HL-60 (cell line): ENCODE results near the gene TMEM250.

ENCODE experiments used
- DNase-seq, 2 experiments: peaks; one replicate each; pipeline ENCODE4 v3.0.0-alpha.2; 2010 to 2020; ENCODE audit warnings: low read depth in 1 of 2, low spot score in 1 of 2
- H3K27ac ChIP-seq: fragments of 250-450 bp; sonication (Bioruptor Pico); replicated peaks from 2 replicates; pipeline ENCODE4 v1.5.1; 2020; ENCODE audit warnings: mild to moderate bottlenecking, moderate library complexity
- H3K27me3 ChIP-seq: fragments of 250-450 bp; sonication (Bioruptor Pico); 2 replicates; pipeline ENCODE4 v1.5.1; 2021; ENCODE audit warnings: mild to moderate bottlenecking, moderate library complexity; ENCODE audit not compliant: insufficient read depth, poor library complexity, severe bottlenecking
- H3K4me3 ChIP-seq: replicated peaks from 2 replicates; pipeline ENCODE4 v1.5.1; 2011; ENCODE audit warnings: mild to moderate bottlenecking, control low read depth, low read length; ENCODE audit not compliant: insufficient read depth
- GABPA ChIP-seq: IDR thresholded peaks from 2 replicates; pipeline ENCODE4 v1.6.1; 2012; ENCODE audit warnings: low read depth
- POLR2AphosphoS5 ChIP-seq: IDR thresholded peaks from 2 replicates; pipeline ENCODE4 v1.6.1; 2012; ENCODE audit warnings: low read depth
- SPI1 ChIP-seq: IDR thresholded peaks from 2 replicates; pipeline ENCODE4 v1.6.1; 2012; ENCODE audit warnings: low read depth, mild to moderate bottlenecking, borderline replicate concordance
- TF ChIP-seq, protein P1 (sequence below): IDR thresholded peaks from 2 replicates; pipeline ENCODE4 v1.6.1; 2012; ENCODE audit warnings: low read depth; ENCODE audit not compliant: insufficient replicate concordance
- TF ChIP-seq, protein P2 (sequence below): IDR thresholded peaks from one replicate; pipeline ENCODE4 v1.5.1; 2011; ENCODE audit warnings: low read length, control low read depth, inconsistent platforms; ENCODE audit not compliant: insufficient read depth

Gene TMEM250

DNA sequence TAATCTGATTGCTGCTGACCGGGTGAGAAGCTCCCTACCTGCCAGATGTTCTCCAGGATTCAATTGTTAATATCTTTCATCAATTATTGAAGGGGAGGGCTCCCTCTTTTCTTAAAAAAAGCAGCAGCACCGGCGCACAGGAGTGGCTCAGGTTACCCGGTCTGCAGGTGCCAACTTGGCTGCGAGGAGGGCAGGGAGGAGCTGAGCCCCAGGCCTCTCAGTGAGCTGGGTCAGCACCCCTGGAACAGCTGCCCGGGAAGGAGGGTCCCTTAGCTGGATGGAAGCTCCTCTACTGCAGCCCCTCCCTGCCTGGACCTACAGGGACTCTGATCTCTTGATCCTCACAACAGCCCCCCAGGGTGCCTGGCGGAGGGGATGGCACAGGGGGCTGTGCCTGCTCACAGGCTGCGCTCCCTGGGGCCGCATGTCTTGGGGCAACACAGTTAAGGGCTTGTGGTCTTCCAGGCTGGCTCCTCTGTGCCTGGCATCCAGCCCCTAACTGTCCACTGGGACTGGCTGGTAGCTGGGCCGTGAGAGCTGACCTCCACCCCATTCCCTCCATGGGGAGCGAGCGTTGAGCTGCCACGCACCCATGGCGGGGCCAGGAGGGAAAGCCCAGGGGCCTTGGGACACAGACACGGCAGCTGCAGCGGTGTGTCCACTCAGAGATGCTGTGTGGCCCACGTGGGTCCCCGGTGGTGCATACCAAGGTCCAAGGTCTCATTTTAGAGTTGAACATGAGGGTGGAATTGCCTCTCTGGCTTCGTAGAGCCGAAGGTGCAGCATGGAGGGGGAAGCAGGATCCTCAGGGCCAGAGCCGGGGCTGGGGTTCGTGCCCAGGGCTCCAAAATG lies 28.6 kb upstream of the TMEM250 start:
- peaks cover 11% of the 10 kb centered on the region for H3K27me3 ChIP-seq
- DNase-seq, result no peak

DNA sequence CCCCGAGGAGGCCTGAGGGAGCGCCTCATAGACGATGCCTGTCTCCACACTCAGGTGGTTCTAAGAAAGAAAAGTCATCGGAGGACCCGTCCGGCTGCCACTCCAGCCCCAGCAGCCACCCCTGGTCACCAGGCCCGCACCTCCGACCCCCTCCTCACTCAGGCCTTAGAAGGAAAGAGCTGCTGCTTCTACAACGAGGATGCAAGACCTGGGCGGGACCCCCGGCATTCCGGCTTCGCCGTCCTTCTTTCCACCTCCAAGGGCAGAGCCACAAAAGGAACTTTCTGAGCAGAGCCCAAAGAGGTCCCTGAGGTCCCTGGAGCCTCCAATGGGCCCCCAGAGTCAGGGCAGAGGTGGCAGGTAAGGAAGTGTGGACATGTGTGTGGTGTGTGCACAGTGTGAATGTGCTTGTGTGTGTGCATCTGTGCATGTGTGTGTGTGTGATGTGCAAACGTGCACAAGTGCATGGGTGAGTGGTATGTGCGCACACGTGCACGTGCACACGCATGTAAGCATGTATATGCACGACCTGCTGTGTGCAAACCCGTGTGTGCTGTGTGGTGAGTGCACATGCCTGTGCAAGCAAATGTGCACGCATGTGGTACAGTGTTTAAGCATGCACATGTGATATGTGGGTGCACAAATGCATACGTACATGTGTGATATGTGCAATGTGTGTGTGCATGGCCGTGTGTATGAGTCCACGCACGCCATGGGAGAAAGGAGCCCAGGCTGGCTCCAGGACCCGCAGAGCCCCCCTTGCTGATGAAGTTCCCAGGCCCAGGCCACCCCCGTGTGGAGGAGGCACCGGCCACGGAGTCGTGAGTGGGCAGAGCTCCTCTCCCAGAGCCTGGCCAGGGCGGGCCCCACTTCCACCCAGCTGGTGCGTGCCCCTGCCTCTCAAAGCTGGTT lies 27.7 kb upstream of the TMEM250 start:
- Histone ChIP-seq H3K4me3 (no peak overlapping the region), H3K27ac (no peak overlapping the region), H3K27me3 (peaks cover 11% of the 10 kb centered on the region)
- TF ChIP-seq SPI1 (no peak), POLR2AphosphoS5 (no peak), GABPA (no peak)
- TF ChIP-seq, protein P1, sequence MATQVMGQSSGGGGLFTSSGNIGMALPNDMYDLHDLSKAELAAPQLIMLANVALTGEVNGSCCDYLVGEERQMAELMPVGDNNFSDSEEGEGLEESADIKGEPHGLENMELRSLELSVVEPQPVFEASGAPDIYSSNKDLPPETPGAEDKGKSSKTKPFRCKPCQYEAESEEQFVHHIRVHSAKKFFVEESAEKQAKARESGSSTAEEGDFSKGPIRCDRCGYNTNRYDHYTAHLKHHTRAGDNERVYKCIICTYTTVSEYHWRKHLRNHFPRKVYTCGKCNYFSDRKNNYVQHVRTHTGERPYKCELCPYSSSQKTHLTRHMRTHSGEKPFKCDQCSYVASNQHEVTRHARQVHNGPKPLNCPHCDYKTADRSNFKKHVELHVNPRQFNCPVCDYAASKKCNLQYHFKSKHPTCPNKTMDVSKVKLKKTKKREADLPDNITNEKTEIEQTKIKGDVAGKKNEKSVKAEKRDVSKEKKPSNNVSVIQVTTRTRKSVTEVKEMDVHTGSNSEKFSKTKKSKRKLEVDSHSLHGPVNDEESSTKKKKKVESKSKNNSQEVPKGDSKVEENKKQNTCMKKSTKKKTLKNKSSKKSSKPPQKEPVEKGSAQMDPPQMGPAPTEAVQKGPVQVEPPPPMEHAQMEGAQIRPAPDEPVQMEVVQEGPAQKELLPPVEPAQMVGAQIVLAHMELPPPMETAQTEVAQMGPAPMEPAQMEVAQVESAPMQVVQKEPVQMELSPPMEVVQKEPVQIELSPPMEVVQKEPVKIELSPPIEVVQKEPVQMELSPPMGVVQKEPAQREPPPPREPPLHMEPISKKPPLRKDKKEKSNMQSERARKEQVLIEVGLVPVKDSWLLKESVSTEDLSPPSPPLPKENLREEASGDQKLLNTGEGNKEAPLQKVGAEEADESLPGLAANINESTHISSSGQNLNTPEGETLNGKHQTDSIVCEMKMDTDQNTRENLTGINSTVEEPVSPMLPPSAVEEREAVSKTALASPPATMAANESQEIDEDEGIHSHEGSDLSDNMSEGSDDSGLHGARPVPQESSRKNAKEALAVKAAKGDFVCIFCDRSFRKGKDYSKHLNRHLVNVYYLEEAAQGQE, result no peak
- TF ChIP-seq, protein P2, sequence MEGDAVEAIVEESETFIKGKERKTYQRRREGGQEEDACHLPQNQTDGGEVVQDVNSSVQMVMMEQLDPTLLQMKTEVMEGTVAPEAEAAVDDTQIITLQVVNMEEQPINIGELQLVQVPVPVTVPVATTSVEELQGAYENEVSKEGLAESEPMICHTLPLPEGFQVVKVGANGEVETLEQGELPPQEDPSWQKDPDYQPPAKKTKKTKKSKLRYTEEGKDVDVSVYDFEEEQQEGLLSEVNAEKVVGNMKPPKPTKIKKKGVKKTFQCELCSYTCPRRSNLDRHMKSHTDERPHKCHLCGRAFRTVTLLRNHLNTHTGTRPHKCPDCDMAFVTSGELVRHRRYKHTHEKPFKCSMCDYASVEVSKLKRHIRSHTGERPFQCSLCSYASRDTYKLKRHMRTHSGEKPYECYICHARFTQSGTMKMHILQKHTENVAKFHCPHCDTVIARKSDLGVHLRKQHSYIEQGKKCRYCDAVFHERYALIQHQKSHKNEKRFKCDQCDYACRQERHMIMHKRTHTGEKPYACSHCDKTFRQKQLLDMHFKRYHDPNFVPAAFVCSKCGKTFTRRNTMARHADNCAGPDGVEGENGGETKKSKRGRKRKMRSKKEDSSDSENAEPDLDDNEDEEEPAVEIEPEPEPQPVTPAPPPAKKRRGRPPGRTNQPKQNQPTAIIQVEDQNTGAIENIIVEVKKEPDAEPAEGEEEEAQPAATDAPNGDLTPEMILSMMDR, result no peak
- DNase-seq, result no peak

More for the DNA sequence above, 28.6 kb upstream of the TMEM250 start:
- H3K27ac ChIP-seq, result no peak overlapping the region
- TF ChIP-seq, protein P1, result no peak
- TF ChIP-seq, protein P2, result no peak
- TF ChIP-seq SPI1 (no peak), POLR2AphosphoS5 (no peak)
- no peak overlapping the region for H3K4me3 ChIP-seq

DNA sequence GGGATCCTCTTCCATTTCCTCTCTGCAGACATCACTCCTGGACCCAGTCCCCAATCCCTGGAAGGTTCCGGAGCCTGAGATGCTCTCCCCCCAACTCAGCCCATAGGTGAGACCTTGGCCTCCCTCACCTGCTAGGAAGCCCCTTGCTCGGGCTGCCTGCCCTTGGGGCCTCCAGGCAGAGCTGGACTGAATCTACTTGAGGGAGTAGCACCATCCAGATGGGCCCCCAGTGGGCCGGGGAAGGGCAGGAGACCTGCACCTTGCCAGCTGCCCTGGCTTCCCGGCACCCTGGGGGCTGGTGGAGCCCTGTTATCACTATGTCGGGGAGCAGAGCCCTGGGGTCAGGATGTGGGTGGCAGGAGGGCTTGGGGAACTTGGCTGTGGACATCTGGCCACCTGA lies 26.9 kb upstream of the TMEM250 start:
- Histone ChIP-seq H3K4me3 (no peak overlapping the region), H3K27ac (no peak overlapping the region), H3K27me3 (peaks cover 11% of the 10 kb centered on the region)
- no peak for DNase-seq
- TF ChIP-seq, protein P1, result no peak
- TF ChIP-seq, protein P2, result no peak
- no peak for TF ChIP-seq SPI1
- no peak for TF ChIP-seq GABPA
- no peak for TF ChIP-seq POLR2AphosphoS5
